GM23338 (cell line): ENCODE data around the gene TCF7. TPM values are rescaled to one million over a fixed set of nuclear protein-coding genes. Genes with fewer than 3 reads are reported as not detected.

Experiments used
- ATAC-seq: fragments of 200-7000 bp; cut with Tn5 transposase; 3 replicates; pipeline ENCODE4 v1.9.1; 2020
- DNase-seq: peaks from one replicate; pipeline ENCODE4 v3.0.0-alpha.2; 2015; ENCODE audit warnings: low spot score
- H2AFZ ChIP-seq: fragments of 200-600 bp; sonication (generic); 2 replicates; pipeline ENCODE4 v1.8.0; 2016; ENCODE audit warnings: antibody characterized with exemption, mild to moderate bottlenecking, moderate library complexity
- H3F3A ChIP-seq: fragments of 200-600 bp; sonication (generic); replicated peaks from 2 replicates; pipeline ENCODE4 v1.8.0; 2017; ENCODE audit warnings: antibody characterized with exemption, mixed run types, low read depth
- H3K27ac ChIP-seq: fragments of 200-600 bp; sonication (generic); 2 replicates; pipeline ENCODE4 v1.6.1; 2016; ENCODE audit warnings: low read depth
- H3K27me3 ChIP-seq: fragments of 200-600 bp; sonication (generic); 2 replicates; pipeline ENCODE4 v1.8.0; 2016; ENCODE audit warnings: mild to moderate bottlenecking, mixed run types, moderate library complexity; ENCODE audit not compliant: insufficient read depth
- H3K36me3 ChIP-seq: fragments of 200-600 bp; sonication (generic); 2 replicates; pipeline ENCODE4 v1.8.0; 2016; ENCODE audit warnings: mild to moderate bottlenecking; ENCODE audit not compliant: insufficient read depth
- H3K4me1 ChIP-seq: fragments of 200-600 bp; sonication (generic); 2 replicates; pipeline ENCODE4 v1.8.0; 2016; ENCODE audit warnings: mild to moderate bottlenecking, moderate library complexity; ENCODE audit not compliant: insufficient read depth
- H3K4me2 ChIP-seq: fragments of 200-600 bp; sonication (generic); 2 replicates; pipeline ENCODE4 v1.7.1; 2017; ENCODE audit warnings: mixed run types
- H3K4me3 ChIP-seq: fragments of 200-600 bp; sonication (generic); 2 replicates; pipeline ENCODE4 v1.6.1; 2016; ENCODE audit warnings: mixed run types
- H3K79me2 ChIP-seq: fragments of 200-600 bp; sonication (generic); replicated peaks from 2 replicates; pipeline ENCODE4 v1.8.0; 2017; ENCODE audit warnings: mild to moderate bottlenecking; ENCODE audit not compliant: insufficient read depth
- H3K9me2 ChIP-seq: fragments of 200-600 bp; sonication (generic); 2 replicates; pipeline ENCODE4 v1.8.0; 2017; ENCODE audit not compliant: insufficient read depth
- H4K20me1 ChIP-seq: fragments of 200-600 bp; sonication (generic); replicated peaks from 2 replicates; pipeline ENCODE4 v1.8.0; 2017; ENCODE audit warnings: mild to moderate bottlenecking; ENCODE audit not compliant: insufficient read depth
- H3K27ac Mint-ChIP-seq: 2 replicates; pipeline ENCODE4 v1.8.0; 2020; ENCODE audit warnings: inconsistent platforms, mild to moderate bottlenecking, moderate library complexity, mixed read lengths
- H3K27me3 Mint-ChIP-seq: 3 replicates; pipeline ENCODE4 v1.8.0; 2022; ENCODE audit warnings: low read depth, mild to moderate bottlenecking, moderate library complexity, mixed read lengths, inconsistent platforms; ENCODE audit not compliant: insufficient read depth, poor library complexity
- H3K36me3 Mint-ChIP-seq: 3 replicates; pipeline ENCODE4 v1.8.0; 2021; ENCODE audit warnings: low read depth, mild to moderate bottlenecking, inconsistent platforms, moderate library complexity, mixed read lengths
- H3K4me1 Mint-ChIP-seq: 3 replicates; pipeline ENCODE4 v1.8.0; 2020; ENCODE audit warnings: mild to moderate bottlenecking, inconsistent platforms, mixed read lengths
- H3K4me3 Mint-ChIP-seq: 3 replicates; pipeline ENCODE4 v1.8.0; 2021; ENCODE audit warnings: moderate library complexity, mild to moderate bottlenecking, inconsistent platforms, mixed read lengths
- H3K9me3 Mint-ChIP-seq: 3 replicates; pipeline ENCODE4 v1.8.0; 2020; ENCODE audit warnings: moderate library complexity, mild to moderate bottlenecking, inconsistent platforms, mixed read lengths
- CREB1 ChIP-seq: fragments of 250-450 bp; sonication (Bioruptor Pico); IDR thresholded peaks from 2 replicates; pipeline ENCODE4 v1.5.0; 2020; ENCODE audit warnings: low read depth, mild to moderate bottlenecking, moderate library complexity
- EZH2 ChIP-seq: fragments of 200-600 bp; sonication (generic); IDR thresholded peaks from one replicate; pipeline ENCODE4 v1.8.0; 2017; ENCODE audit warnings: antibody characterized with exemption, mild to moderate bottlenecking, low read depth; ENCODE audit not compliant: unreplicated experiment
- EZH2phosphoT487 ChIP-seq: fragments of 200-600 bp; sonication (generic); IDR thresholded peaks from one replicate; pipeline ENCODE4 v1.8.1; 2018; ENCODE audit warnings: antibody characterized with exemption; ENCODE audit not compliant: unreplicated experiment
- JUNB ChIP-seq: IDR thresholded peaks from one replicate; pipeline ENCODE4 v1.6.1; 2016; ENCODE audit warnings: antibody characterized with exemption; ENCODE audit not compliant: unreplicated experiment
- NANOG ChIP-seq: IDR thresholded peaks from 2 replicates; pipeline ENCODE4 v1.6.1; 2016; ENCODE audit warnings: antibody characterized with exemption, borderline replicate concordance
- POLR2AphosphoS5 ChIP-seq: IDR thresholded peaks from 2 replicates; pipeline ENCODE4 v1.6.1; 2016; ENCODE audit warnings: antibody characterized with exemption, low read depth
- REST ChIP-seq: IDR thresholded peaks from one replicate; pipeline ENCODE4 v1.6.1; 2018; ENCODE audit warnings: antibody characterized with exemption; ENCODE audit not compliant: unreplicated experiment
- ZNF114 ChIP-seq: fragments of 250-450 bp; sonication (Bioruptor Pico); IDR thresholded peaks from 2 replicates; pipeline ENCODE4 v1.5.0; 2020; ENCODE audit warnings: mild to moderate bottlenecking, moderate library complexity
- ZNF331 ChIP-seq: fragments of 250-450 bp; sonication (Bioruptor Pico); IDR thresholded peaks from 2 replicates; pipeline ENCODE4 v1.5.0; 2020; ENCODE audit warnings: low read depth, mild to moderate bottlenecking, moderate library complexity
- polyA plus RNA-seq: library from polyadenylated mRNA; unstranded; fragments of >200 nt; fragmentation: Nextera tagmentation; extraction: Ambion mirVana; gene quantifications from 2 replicates; pipeline ENCODE4 v1.2.1, GENCODE V29; 2016
- total RNA-seq: library from RNA; depleted of rRNA; stranded (reverse); fragments of >200 nt; shearing (Covaris generic); gene quantifications from 2 replicates; pipeline ENCODE4 v1.2.3, GENCODE V29; 2014

Gene TCF7
- total and polyA plus RNA-seq, 2 experiments from 2014 or later = 5.6 to 8.1 TPM

- DNase-seq (peak; percentile 91), ATAC-seq (peak; percentile 63)
- peaks cover 40% of the 10 kb centered on the region for H3K27me3 ChIP-seq
- H3K4me1 ChIP-seq = no peaks in the 10 kb centered on the region; the same call in 1 of the 2 replicates
- Mint-ChIP-seq H3K9me3 (no peaks in the 10 kb centered on the region), H3K36me3 (no peaks in the 10 kb centered on the region; the same call in 2 of the 3 replicates), H3K27me3 (peaks cover 35% of the 10 kb centered on the region), H3K4me1 (peaks cover 7% of the 10 kb centered on the region), H3K4me3 (peak overlapping the region; percentile 70), H3K27ac (no peak overlapping the region)
- H4K20me1 ChIP-seq = peaks cover 10% of the 10 kb centered on the region; the same call in 1 of the 2 replicates
- H3K36me3 ChIP-seq = no peaks in the 10 kb centered on the region
- H3K4me3 ChIP-seq = peak overlapping the region; percentile 86
- peak overlapping the region; percentile 88 for H3K4me2 ChIP-seq
- no peaks in the 10 kb centered on the region for H3K79me2 ChIP-seq
- H2AFZ ChIP-seq = peak overlapping the region; percentile 87; the same call in 1 of the 2 replicates
- 0 out of 2 replicates have a peak, but pooled peaks cover 15% of the 10 kb centered on the region for H3F3A ChIP-seq
- peak; percentile 54 for TF ChIP-seq POLR2AphosphoS5
- no peak for TF ChIP-seq EZH2
- peak; percentile 75 for TF ChIP-seq CREB1
- H3K9me2 ChIP-seq = no peaks in the 10 kb centered on the region
- H3K27ac ChIP-seq = no peak overlapping the region
These were observed 665 bp downstream of the TCF7 start for GRCh38 chr5:134114886-134115805.

GRCh38 chr5:134115806-134116175 is 1.3 kb downstream of the TCF7 start:
- Histone ChIP-seq H3F3A (0 out of 2 replicates have a peak, but pooled peaks cover 15% of the 10 kb centered on the region), H3K9me2 (no peaks in the 10 kb centered on the region), H3K27ac (no peak overlapping the region), H4K20me1 (peaks cover 10% of the 10 kb centered on the region; the same call in 1 of the 2 replicates), H3K27me3 (peaks cover 35% of the 10 kb centered on the region), H2AFZ (peak overlapping the region; percentile 87; the same call in 1 of the 2 replicates), H3K4me2 (peak overlapping the region; percentile 88), H3K36me3 (no peaks in the 10 kb centered on the region), H3K79me2 (no peaks in the 10 kb centered on the region), H3K4me3 (peak overlapping the region; percentile 86), H3K4me1 (no peaks in the 10 kb centered on the region)
- peaks cover 37% of the 10 kb centered on the region for H3K27me3 Mint-ChIP-seq
- DNase-seq = no peak
- TF ChIP-seq EZH2 (no peak), EZH2phosphoT487 (no peak)
- no peaks in the 10 kb centered on the region; the same call in 2 of the 3 replicates for H3K36me3 Mint-ChIP-seq
- no peaks in the 10 kb centered on the region for H3K9me3 Mint-ChIP-seq
- ATAC-seq = no peak
- H3K27ac Mint-ChIP-seq = no peak overlapping the region
- peak overlapping the region; percentile 70 for H3K4me3 Mint-ChIP-seq
- H3K4me1 Mint-ChIP-seq = peaks cover 5% of the 10 kb centered on the region

- TF ChIP-seq REST = no peak
- TF ChIP-seq ZNF331 = no peak
- no peak for TF ChIP-seq EZH2phosphoT487
- TF ChIP-seq ZNF114 = no peak
- no peak for TF ChIP-seq JUNB
- TF ChIP-seq NANOG = no peak
- no peak overlapping the region for H3K4me3 ChIP-seq
These were observed 1.8 kb downstream of the TCF7 start for GRCh38 chr5:134116286-134116685.

More at GRCh38 chr5:134116286-134116685, 1.8 kb downstream of the TCF7 start:
- Mint-ChIP-seq H3K4me3 (0 out of 3 replicates have a peak overlapping the region, but pooled peaks have one; percentile 70), H3K27me3 (peaks cover 39% of the 10 kb centered on the region), H3K36me3 (no peaks in the 10 kb centered on the region; the same call in 2 of the 3 replicates), H3K4me1 (peaks cover 5% of the 10 kb centered on the region), H3K27ac (no peak overlapping the region), H3K9me3 (no peaks in the 10 kb centered on the region)
- no peak overlapping the region for H2AFZ ChIP-seq
- peaks cover 30% of the 10 kb centered on the region for H3K27me3 ChIP-seq
- H3F3A ChIP-seq = 0 out of 2 replicates have a peak, but pooled peaks cover 15% of the 10 kb centered on the region
- no peaks in the 10 kb centered on the region for H3K79me2 ChIP-seq
- H3K27ac ChIP-seq = no peak overlapping the region
- H4K20me1 ChIP-seq = peaks cover 10% of the 10 kb centered on the region; the same call in 1 of the 2 replicates
- no peaks in the 10 kb centered on the region for H3K36me3 ChIP-seq
- ATAC-seq = no peak
- no peak for DNase-seq
- H3K9me2 ChIP-seq = no peaks in the 10 kb centered on the region
- no peaks in the 10 kb centered on the region for H3K4me1 ChIP-seq
- no peak overlapping the region for H3K4me2 ChIP-seq
